Measurements from ENCODE around the gene PHLDB3.
"Not testable (repeated sequence)": the region's sequence is repeated elsewhere in the genome, so short reads cannot be mapped to it uniquely, and the experiment has no call there.

The PHLDB3 gene

DNA sequence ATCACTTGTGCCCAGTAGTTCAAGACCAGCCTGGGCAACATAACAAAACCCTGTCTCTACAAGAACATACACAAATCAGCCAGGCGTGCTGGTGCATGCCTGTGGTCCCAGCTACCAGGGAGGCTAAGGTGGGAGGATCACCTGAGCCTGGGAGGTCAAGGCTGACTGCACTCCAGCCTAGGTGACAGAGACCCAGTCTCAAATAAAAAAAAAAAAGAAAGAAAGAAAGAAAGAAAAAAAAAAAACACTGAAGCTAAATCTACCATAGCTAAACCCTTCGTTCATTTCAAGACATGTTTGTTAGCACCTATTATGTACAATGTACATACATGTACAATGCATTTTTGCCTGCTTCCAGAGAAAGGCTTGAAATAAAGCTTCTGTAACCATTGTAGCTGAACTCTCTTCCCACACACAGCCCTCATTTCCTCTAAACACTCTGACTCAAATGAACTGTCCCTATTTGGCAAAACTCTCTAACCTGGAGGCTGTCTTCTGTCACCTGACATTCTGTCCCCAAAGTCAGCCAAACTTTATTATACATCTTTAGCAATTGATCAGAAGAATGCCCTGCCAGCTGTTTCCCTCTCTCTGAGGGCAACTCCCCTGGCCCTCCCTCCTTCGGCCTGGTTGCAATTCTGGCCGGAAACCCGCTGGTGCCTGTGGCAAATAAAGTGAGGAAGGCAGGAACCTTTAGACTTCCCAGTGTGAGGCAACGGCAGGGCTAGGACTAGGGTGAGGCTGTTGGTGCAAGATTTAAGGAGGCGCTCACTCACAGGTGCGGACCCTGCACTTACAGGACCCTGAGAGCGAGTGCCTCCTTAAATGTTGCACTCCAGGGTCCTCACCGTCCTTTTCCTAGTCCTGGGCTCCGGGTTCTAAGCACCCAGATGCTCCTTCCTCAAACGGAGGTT, 20.6 kb upstream of the PHLDB3 start:
- H3K18ac ChIP-seq (ENCODE audit: low read depth in 1 of 2, low read length in 2 of 2): no peak overlapping the region
- H2BK5ac ChIP-seq (ENCODE audit: low read depth, low read length, poor library complexity, severe bottlenecking): no peak overlapping the region
- peaks cover 21% of the 10 kb centered on the region for H3K79me1 ChIP-seq (replicated peaks; ENCODE audit: low read length, poor library complexity, severe bottlenecking)
- no peak overlapping the region for H2BK12ac ChIP-seq (ENCODE audit: low read length in 2 of 2)
- H4K91ac ChIP-seq (ENCODE audit: low read length): no peak overlapping the region
- H3K4me1 ChIP-seq (ENCODE audit: control insufficient read depth, insufficient read depth, low read depth, low read length): peaks cover 21% of the 10 kb centered on the region
- H2BK120ac ChIP-seq (ENCODE audit: low read depth, low read length): no peak overlapping the region
- no peak overlapping the region for H3K14ac ChIP-seq (ENCODE audit: low read length in 2 of 2)
- H3K9me3 ChIP-seq (ENCODE audit: control insufficient read depth, low read length): no peaks in the 10 kb centered on the region
- H3K4me3 ChIP-seq (ENCODE audit: insufficient read depth in 1 of 2, low read depth in 1 of 2, low read length in 2 of 2): peak overlapping the region; percentile 26 to 97
- H3K23ac ChIP-seq (ENCODE audit: low read length in 2 of 2): peak overlapping the region in 1 of 2 experiments; percentile 61
- H2BK15ac ChIP-seq (ENCODE audit: low read depth, poor library complexity, severe bottlenecking): no peak overlapping the region
- H3K4me2 ChIP-seq (ENCODE audit: low read length, poor library complexity, severe bottlenecking): peak overlapping the region; percentile 99
- no peak overlapping the region for H2AFZ ChIP-seq (ENCODE audit: low read depth, low read length)
- H3K27ac ChIP-seq (ENCODE audit: low read length, poor library complexity, severe bottlenecking): peak overlapping the region; percentile 13
- H4K8ac ChIP-seq (ENCODE audit: low read length): no peak overlapping the region
- no peak overlapping the region for H2AK5ac ChIP-seq (ENCODE audit: low read length, severe bottlenecking)
- no peaks in the 10 kb centered on the region for H3K27me3 ChIP-seq (ENCODE audit: control insufficient read depth in 1 of 2, insufficient read depth in 1 of 2, low read length in 2 of 2)
- WGBS: 16% methylated on average over 11 of the region's 12 CpGs
- H3K36me3 ChIP-seq (ENCODE audit: control insufficient read depth in 1 of 2, insufficient read depth in 2 of 2, low read depth in 1 of 2, low read length in 2 of 2): peaks cover 0 to 5% of the 10 kb centered on the region in 2 experiments
- peak overlapping the region; percentile 93 for H3K9ac ChIP-seq (ENCODE audit: low read length)
- no peak overlapping the region for H3K4ac ChIP-seq (ENCODE audit: low read depth in 1 of 2, low read length in 2 of 2)
- DNase-seq: peak; percentile 50

DNA sequence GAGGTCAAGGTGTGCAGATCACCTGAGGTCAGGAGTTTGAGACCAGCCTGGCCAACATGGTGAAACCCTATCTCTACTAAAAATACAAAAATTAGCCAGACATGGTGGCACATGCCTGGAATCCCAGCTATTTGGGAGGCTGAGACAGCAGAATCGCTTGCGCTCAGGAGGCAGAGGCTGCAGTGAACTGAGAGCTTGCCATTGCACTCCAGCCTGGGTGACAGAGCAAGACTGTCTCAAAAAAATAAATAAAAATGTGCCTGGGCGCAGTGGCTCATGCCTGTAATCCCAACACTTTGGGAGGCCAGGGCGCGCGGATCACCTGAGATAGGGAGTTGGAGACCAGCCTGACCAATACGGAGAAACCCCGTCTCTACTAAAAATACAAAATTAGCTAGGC, 19.1 kb upstream of the PHLDB3 start:
- H3K4me3 ChIP-seq (ENCODE audit: insufficient read depth in 1 of 2, low read depth in 1 of 2, low read length in 2 of 2); H2BK5ac ChIP-seq (ENCODE audit: low read depth, low read length, poor library complexity, severe bottlenecking): not testable (repeated sequence)
- WGBS: 95% methylated on average over 8 of the region's 8 CpGs

DNA sequence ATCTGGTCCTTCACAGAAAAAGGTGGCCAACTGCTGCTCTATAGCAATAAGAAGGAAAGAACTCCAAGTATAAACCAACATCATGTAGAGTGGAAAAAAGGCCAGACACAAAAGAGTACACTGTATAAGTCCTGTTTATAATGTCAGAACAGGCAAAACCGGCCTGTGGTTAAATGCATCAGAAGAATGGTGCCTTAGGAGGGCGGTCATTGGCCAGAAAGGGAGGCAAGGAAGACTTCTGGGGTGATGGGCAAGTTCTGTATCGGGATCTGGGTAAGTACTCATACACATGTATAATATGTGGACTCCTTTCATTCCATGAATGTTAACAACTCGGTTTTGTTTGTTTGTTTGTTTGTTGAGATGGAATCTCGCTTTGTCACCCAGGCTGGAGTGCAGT, 18.4 kb upstream of the PHLDB3 start:
- Histone ChIP-seq H3K4me2 (ENCODE audit: low read length, poor library complexity, severe bottlenecking) (no peak overlapping the region), H2BK12ac (ENCODE audit: low read length in 2 of 2) (no peak overlapping the region), H3K27me3 (ENCODE audit: control insufficient read depth in 1 of 2, insufficient read depth in 1 of 2, low read length in 2 of 2) (no peaks in the 10 kb centered on the region), H4K8ac (ENCODE audit: low read length) (no peak overlapping the region), H2BK15ac (ENCODE audit: low read depth, poor library complexity, severe bottlenecking) (no peak overlapping the region), H3K79me1 (replicated peaks; ENCODE audit: low read length, poor library complexity, severe bottlenecking) (peaks cover 22% of the 10 kb centered on the region), H3K4ac (ENCODE audit: low read depth in 1 of 2, low read length in 2 of 2) (no peak overlapping the region), H2BK5ac (ENCODE audit: low read depth, low read length, poor library complexity, severe bottlenecking) (no peak overlapping the region), H3K9ac (ENCODE audit: low read length) (no peak overlapping the region), H3K14ac (ENCODE audit: low read length in 2 of 2) (no peak overlapping the region), H3K18ac (ENCODE audit: low read depth in 1 of 2, low read length in 2 of 2) (no peak overlapping the region), H3K9me3 (ENCODE audit: control insufficient read depth, low read length) (no peaks in the 10 kb centered on the region), H4K91ac (ENCODE audit: low read length) (no peak overlapping the region), H3K4me3 (ENCODE audit: insufficient read depth in 1 of 2, low read depth in 1 of 2, low read length in 2 of 2) (no peak overlapping the region), H2BK120ac (ENCODE audit: low read depth, low read length) (no peak overlapping the region), H2AK5ac (ENCODE audit: low read length, severe bottlenecking) (no peak overlapping the region), H3K36me3 (ENCODE audit: control insufficient read depth in 1 of 2, insufficient read depth in 2 of 2, low read depth in 1 of 2, low read length in 2 of 2) (peaks cover 0 to 5% of the 10 kb centered on the region in 2 experiments), H3K27ac (ENCODE audit: low read length, poor library complexity, severe bottlenecking) (no peak overlapping the region), H3K4me1 (ENCODE audit: control insufficient read depth, insufficient read depth, low read depth, low read length) (peaks cover 19% of the 10 kb centered on the region), H3K23ac (ENCODE audit: low read length in 2 of 2) (no peak overlapping the region), H2AFZ (ENCODE audit: low read depth, low read length) (no peak overlapping the region)
- WGBS: 85% methylated on average over 3 of the region's 5 CpGs
- no peak for DNase-seq

More for the DNA sequence above, 19.1 kb upstream of the PHLDB3 start:
- H2AFZ ChIP-seq (ENCODE audit: low read depth, low read length); H3K18ac ChIP-seq (ENCODE audit: low read depth in 1 of 2, low read length in 2 of 2); H2BK12ac ChIP-seq (ENCODE audit: low read length in 2 of 2); H3K14ac ChIP-seq (ENCODE audit: low read length in 2 of 2); H2AK5ac ChIP-seq (ENCODE audit: low read length, severe bottlenecking); H3K27ac ChIP-seq (ENCODE audit: low read length, poor library complexity, severe bottlenecking); H3K27me3 ChIP-seq (ENCODE audit: control insufficient read depth in 1 of 2, insufficient read depth in 1 of 2, low read length in 2 of 2); H3K23ac ChIP-seq (ENCODE audit: low read length in 2 of 2); H3K9ac ChIP-seq (ENCODE audit: low read length); H2BK15ac ChIP-seq (ENCODE audit: low read depth, poor library complexity, severe bottlenecking); H4K8ac ChIP-seq (ENCODE audit: low read length); H4K91ac ChIP-seq (ENCODE audit: low read length); H3K36me3 ChIP-seq (ENCODE audit: control insufficient read depth in 1 of 2, insufficient read depth in 2 of 2, low read depth in 1 of 2, low read length in 2 of 2); H3K4me2 ChIP-seq (ENCODE audit: low read length, poor library complexity, severe bottlenecking); DNase-seq; H3K4ac ChIP-seq (ENCODE audit: low read depth in 1 of 2, low read length in 2 of 2); H3K9me3 ChIP-seq (ENCODE audit: control insufficient read depth, low read length); H2BK120ac ChIP-seq (ENCODE audit: low read depth, low read length): not testable (repeated sequence)
- Histone ChIP-seq H3K4me1 (ENCODE audit: control insufficient read depth, insufficient read depth, low read depth, low read length) (peaks cover 19% of the 10 kb centered on the region), H3K79me1 (replicated peaks; ENCODE audit: low read length, poor library complexity, severe bottlenecking) (peaks cover 21% of the 10 kb centered on the region)

DNA sequence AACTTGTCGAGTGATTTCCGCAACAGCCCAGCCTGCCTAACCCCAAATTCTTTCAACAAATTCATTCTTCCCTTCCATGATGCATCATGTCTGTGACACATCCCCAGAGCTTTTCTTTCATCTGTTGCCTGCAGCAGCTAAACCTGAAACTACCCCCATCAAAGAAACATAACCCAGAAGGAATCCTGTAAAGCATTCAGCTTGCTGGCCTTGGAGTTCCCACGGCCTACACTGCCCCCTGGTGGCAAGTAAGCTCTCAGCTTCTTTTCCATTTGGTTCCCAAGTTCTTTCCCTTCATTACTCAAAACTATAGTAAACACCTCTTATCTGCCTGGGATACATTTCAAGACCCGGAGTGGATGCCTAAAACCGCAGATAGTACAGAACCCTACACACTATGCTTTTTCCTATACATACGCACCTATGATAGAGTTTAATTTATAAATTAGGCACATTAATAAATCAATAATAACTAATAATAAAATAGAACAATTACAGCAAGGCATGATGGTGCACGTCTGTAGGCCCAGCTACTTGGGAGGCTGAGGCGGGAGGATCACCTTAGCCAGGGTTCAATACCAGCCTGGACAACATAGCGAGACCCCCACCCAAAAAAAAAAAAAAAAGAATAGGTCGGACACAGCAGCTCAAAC, 15.0 kb upstream of the PHLDB3 start:
- no peak overlapping the region for H3K18ac ChIP-seq (ENCODE audit: low read depth in 1 of 2, low read length in 2 of 2)
- H2BK15ac ChIP-seq (ENCODE audit: low read depth, poor library complexity, severe bottlenecking): no peak overlapping the region
- H2AFZ ChIP-seq (ENCODE audit: low read depth, low read length): no peak overlapping the region
- no peak overlapping the region for H2BK5ac ChIP-seq (ENCODE audit: low read depth, low read length, poor library complexity, severe bottlenecking)
- no peak overlapping the region for H2AK5ac ChIP-seq (ENCODE audit: low read length, severe bottlenecking)
- H3K79me1 ChIP-seq (replicated peaks; ENCODE audit: low read length, poor library complexity, severe bottlenecking): peaks cover 10% of the 10 kb centered on the region
- no peak overlapping the region for H4K8ac ChIP-seq (ENCODE audit: low read length)
- H2BK120ac ChIP-seq (ENCODE audit: low read depth, low read length): no peak overlapping the region
- peak; percentile 83 for DNase-seq
- no peak overlapping the region for H3K4me3 ChIP-seq (ENCODE audit: insufficient read depth in 1 of 2, low read depth in 1 of 2, low read length in 2 of 2)
- no peak overlapping the region for H4K91ac ChIP-seq (ENCODE audit: low read length)
- no peak overlapping the region for H3K9ac ChIP-seq (ENCODE audit: low read length)
- H3K27me3 ChIP-seq (ENCODE audit: control insufficient read depth in 1 of 2, insufficient read depth in 1 of 2, low read length in 2 of 2): no peaks in the 10 kb centered on the region
- H2BK12ac ChIP-seq (ENCODE audit: low read length in 2 of 2): no peak overlapping the region
- peak overlapping the region; percentile 9 for H3K4me2 ChIP-seq (ENCODE audit: low read length, poor library complexity, severe bottlenecking)
- H3K4ac ChIP-seq (ENCODE audit: low read depth in 1 of 2, low read length in 2 of 2): no peak overlapping the region
- H3K9me3 ChIP-seq (ENCODE audit: control insufficient read depth, low read length): no peaks in the 10 kb centered on the region
- WGBS: 59% methylated on average over 9 of the region's 10 CpGs
- no peak overlapping the region for H3K14ac ChIP-seq (ENCODE audit: low read length in 2 of 2)
- peak overlapping the region; percentile 26 for H3K27ac ChIP-seq (ENCODE audit: low read length, poor library complexity, severe bottlenecking)
- peaks cover 5% of the 10 kb centered on the region for H3K4me1 ChIP-seq (ENCODE audit: control insufficient read depth, insufficient read depth, low read depth, low read length)
- H3K23ac ChIP-seq (ENCODE audit: low read length in 2 of 2): no peak overlapping the region
- H3K36me3 ChIP-seq (ENCODE audit: control insufficient read depth in 1 of 2, insufficient read depth in 2 of 2, low read depth in 1 of 2, low read length in 2 of 2): peaks cover 5 to 12% of the 10 kb centered on the region in 2 experiments
